ENCODE measurements around the gene HECW1.

Gene HECW1

GRCh38 chr7:43138710-43139109 is 26.3 kb downstream of the HECW1 start:
- TF ChIP-seq CTCF (conservative IDR thresholded peaks at IDR 0.05) = no peak

GRCh38 chr7:43139137-43139536 is 26.7 kb downstream of the HECW1 start:
- TF ChIP-seq CTCF (conservative IDR thresholded peaks at IDR 0.05) = no peak
- H3K27ac ChIP-seq = no peak overlapping the region

More at GRCh38 chr7:43138710-43139109, 26.3 kb downstream of the HECW1 start:
- no peak overlapping the region for H3K27ac ChIP-seq

GRCh38 chr7:43140186-43140585 is 27.7 kb downstream of the HECW1 start:
- H3K27ac ChIP-seq = no peak overlapping the region
- no peak for TF ChIP-seq CTCF (conservative IDR thresholded peaks at IDR 0.05)

GRCh38 chr7:43141091-43141490 is 28.6 kb downstream of the HECW1 start:
- no peak overlapping the region for H3K27ac ChIP-seq
- TF ChIP-seq CTCF (conservative IDR thresholded peaks at IDR 0.05) = no peak

GRCh38 chr7:43142703-43143102 is 30.3 kb downstream of the HECW1 start:
- TF ChIP-seq CTCF (conservative IDR thresholded peaks at IDR 0.05) = no peak

GRCh38 chr7:43143918-43144589 is 31.6 kb downstream of the HECW1 start:
- no peak overlapping the region for H3K27ac ChIP-seq
- TF ChIP-seq CTCF (conservative IDR thresholded peaks at IDR 0.05) = no peak

More at GRCh38 chr7:43142703-43143102, 30.3 kb downstream of the HECW1 start:
- H3K27ac ChIP-seq = no peak overlapping the region

- H3K27ac ChIP-seq = no peak overlapping the region
- no peak for TF ChIP-seq CTCF (conservative IDR thresholded peaks at IDR 0.05)
These were observed 35.8 kb downstream of the HECW1 start for GRCh38 chr7:43148161-43148731.

Measured in VCaP (cell line).